MM.1S (cell line): ENCODE results near the gene FGF21.

Experiments
- CTCF ChIP-seq: fragments of 300-600 bp; sonication (generic); IDR thresholded peaks from 2 replicates; pipeline ENCODE4 v1.5.1; 2016; ENCODE audit warnings: antibody characterized with exemption, low read length, mixed read lengths
- EZH2 ChIP-seq: fragments of 300-600 bp; sonication (generic); optimal IDR thresholded peaks from 2 replicates; pipeline ENCODE3; 2017; ENCODE audit warnings: low read depth, mild to moderate bottlenecking, antibody characterized with exemption, low read length, mixed read lengths

DNA sequence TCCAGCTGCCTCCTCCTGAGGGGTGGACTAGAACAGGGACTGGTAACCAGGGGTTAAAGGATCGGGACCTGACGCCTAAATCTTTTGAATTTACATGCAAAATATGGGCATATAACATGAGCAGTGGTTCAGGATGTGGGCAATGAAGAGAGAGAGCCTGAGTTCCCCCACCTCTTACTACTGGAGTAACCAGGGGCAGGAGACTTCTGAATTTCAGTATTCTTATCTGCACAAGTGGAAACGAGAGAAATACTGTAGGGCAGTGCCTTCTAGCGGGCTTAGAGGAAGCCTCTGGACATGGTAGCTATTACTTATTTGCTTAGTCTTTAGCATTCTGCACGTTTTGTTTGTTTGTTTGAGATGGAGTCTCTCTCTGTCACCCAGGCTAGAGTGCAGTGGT lies 29.2 kb downstream of the FGF21 start:
- TF ChIP-seq CTCF (peak; percentile 20), EZH2 (no peak)
